Thyroid gland (tissue), 4 donors: ENCODE data around the gene GBE1.

ENCODE experiments used
- POLR2A ChIP-seq, 2 donors: fragments of 450-650 bp; IDR thresholded peaks; one replicate each; pipeline ENCODE4 v1.6.1; 2017; ENCODE audit warnings: antibody characterized with exemption in 2 of 2, mild to moderate bottlenecking in 2 of 2, moderate library complexity in 1 of 2
- TF ChIP-seq, protein P1 (sequence below), 6 experiments: fragments of 200-600 bp in 3 of 6; fragments of 450-650 bp in 3 of 6; sonication (generic) in 3 of 6; IDR thresholded peaks; one replicate each; pipeline ENCODE4 v1.5.1; 2016 to 2019; ENCODE audit warnings: antibody characterized with exemption in 6 of 6, mild to moderate bottlenecking in 2 of 6, inconsistent platforms in 1 of 6, moderate library complexity in 1 of 6

DNA sequence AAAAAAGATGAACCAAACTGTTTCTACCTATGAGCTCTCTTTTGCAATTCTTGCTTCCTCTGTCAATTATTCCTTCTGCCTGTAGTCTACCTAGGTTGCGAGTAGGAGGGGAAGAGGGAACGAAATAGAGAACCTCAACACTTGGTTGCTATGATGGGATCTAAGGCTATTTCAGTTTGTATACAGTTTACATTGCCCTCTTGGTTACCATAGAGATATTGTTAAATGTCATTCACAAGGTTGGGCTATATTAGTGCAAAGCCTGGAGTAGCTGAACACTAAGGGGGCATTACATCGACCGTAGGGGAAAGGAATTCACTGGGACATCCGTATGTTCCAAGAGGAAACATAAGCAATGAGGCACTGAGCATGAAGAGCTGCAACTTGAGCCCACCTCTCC lies 276.9 kb downstream of the GBE1 start:
- TF ChIP-seq, protein P1, sequence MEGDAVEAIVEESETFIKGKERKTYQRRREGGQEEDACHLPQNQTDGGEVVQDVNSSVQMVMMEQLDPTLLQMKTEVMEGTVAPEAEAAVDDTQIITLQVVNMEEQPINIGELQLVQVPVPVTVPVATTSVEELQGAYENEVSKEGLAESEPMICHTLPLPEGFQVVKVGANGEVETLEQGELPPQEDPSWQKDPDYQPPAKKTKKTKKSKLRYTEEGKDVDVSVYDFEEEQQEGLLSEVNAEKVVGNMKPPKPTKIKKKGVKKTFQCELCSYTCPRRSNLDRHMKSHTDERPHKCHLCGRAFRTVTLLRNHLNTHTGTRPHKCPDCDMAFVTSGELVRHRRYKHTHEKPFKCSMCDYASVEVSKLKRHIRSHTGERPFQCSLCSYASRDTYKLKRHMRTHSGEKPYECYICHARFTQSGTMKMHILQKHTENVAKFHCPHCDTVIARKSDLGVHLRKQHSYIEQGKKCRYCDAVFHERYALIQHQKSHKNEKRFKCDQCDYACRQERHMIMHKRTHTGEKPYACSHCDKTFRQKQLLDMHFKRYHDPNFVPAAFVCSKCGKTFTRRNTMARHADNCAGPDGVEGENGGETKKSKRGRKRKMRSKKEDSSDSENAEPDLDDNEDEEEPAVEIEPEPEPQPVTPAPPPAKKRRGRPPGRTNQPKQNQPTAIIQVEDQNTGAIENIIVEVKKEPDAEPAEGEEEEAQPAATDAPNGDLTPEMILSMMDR (IDR thresholded peaks at IDR 0.05), result no peak
- no peak for TF ChIP-seq POLR2A (IDR thresholded peaks at IDR 0.05)
